Stromal cell of bone marrow (primary cell): ENCODE results near the gene NSMCE4A.
"Not testable (repeated sequence)": the region's sequence is repeated elsewhere in the genome, so short reads cannot be mapped to it uniquely, and the experiment has no call there.

Experiments used
- DNase-seq: peaks from one replicate; pipeline ENCODE4 v3.0.0-alpha.2; 2012; ENCODE audit warnings: low read depth

The NSMCE4A gene, protein sequence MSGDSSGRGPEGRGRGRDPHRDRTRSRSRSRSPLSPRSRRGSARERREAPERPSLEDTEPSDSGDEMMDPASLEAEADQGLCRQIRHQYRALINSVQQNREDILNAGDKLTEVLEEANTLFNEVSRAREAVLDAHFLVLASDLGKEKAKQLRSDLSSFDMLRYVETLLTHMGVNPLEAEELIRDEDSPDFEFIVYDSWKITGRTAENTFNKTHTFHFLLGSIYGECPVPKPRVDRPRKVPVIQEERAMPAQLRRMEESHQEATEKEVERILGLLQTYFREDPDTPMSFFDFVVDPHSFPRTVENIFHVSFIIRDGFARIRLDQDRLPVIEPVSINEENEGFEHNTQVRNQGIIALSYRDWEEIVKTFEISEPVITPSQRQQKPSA

DNA sequence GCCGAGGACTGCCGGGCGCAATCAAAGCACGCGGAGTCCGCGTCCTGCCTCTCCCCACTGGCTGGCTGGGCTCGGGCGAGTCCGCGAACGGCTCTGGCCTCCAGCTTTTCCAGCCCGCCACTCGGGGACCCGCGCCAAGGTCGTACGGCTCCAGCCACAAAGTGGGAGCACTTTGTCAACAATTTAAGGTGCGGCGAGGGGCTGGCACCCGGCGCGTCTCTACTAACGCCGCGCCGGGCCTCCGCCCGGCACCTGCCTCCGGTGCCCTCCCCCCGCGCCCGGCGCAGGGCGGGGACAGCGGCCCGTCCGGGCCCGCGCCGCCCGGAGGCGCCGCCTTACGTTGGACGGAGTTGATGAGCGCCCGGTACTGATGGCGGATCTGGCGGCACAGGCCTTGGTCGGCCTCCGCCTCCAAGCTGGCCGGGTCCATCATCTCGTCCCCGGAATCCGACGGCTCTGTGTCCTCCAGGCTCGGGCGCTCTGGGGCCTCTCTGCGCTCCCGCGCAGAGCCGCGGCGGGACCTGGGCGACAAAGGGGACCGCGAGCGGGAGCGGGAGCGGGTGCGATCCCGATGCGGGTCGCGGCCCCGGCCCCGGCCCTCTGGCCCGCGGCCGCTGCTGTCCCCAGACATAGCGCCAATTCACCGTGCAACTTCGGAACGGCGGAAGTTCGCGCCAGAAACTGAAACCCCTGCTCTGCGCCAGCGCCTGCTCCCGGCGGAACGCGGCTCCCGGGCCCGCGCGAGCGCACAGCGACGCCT, at the start of gene NSMCE4A:
NSMCE4A (minus strand) TSS at position 683 of the 760 bp plus-strand sequence; CDS start at position 631, 52 bp downstream.
- peak; percentile 47 for DNase-seq

DNA sequence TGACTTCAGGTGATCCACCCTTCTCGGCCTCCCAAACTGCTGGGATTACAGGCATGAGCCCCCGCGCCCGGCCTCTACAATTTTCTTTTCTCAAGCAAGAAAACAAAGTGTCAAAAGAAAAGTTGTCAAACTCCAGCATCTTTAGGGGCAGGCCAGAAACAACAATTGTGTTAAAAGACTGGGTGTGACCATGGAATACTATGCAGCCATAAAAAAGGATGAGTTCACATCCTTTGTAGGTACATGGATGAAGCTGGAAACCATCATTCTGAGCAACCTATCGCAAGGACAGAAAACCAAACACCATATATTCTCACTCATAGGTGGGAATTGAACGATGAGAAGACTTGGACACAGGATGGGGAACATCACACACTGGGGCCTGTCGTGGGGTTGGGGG, 48.2 kb upstream of the NSMCE4A start:
- DNase-seq, result not testable (repeated sequence)

DNA sequence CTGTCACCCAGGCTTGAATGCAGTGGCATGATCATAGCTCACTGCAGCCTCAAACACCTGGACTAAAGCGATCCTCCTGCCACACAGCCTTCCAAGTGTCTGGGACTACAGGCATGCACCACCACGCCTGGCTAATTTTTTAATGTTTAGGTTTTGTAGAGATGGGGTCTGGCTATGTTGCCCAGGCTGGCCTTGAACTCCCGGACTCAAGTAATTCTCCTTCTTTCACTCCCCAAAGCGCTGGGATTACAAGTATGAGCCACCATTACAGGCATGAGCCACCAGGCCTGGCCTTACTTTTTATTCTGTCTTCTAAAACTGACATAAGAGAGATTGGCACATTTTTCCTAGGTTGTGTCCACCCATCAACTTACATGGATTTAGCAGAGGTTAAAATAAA, 47.3 kb upstream of the NSMCE4A start:
- DNase-seq, result no peak

GRCh38 chr10:122021828-122022227, 46.8 kb upstream of the NSMCE4A start:
- DNase-seq, result no peak

DNA sequence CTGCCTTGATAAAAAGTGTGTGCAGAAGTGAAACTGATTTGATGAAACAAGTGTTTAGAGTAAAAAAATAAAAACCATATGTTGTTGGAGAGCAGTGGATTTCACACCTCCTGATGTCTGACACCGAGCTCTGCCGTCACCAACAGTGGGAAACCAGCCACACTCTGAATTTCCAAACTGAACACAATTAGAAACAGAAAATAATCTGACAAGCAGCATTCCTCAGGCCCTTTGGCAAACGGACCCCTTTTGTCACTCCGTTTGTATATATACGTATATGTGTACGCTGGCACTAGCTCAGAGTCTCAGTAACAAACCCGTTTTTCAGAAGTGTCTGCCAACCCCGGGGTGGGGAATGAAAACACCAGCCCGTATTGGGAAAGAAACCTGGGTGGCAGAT, 46.4 kb upstream of the NSMCE4A start:
- no peak for DNase-seq

- DNase-seq, result no peak
These were observed 45.2 kb upstream of the NSMCE4A start for GRCh38 chr10:122020226-122020625.

DNA sequence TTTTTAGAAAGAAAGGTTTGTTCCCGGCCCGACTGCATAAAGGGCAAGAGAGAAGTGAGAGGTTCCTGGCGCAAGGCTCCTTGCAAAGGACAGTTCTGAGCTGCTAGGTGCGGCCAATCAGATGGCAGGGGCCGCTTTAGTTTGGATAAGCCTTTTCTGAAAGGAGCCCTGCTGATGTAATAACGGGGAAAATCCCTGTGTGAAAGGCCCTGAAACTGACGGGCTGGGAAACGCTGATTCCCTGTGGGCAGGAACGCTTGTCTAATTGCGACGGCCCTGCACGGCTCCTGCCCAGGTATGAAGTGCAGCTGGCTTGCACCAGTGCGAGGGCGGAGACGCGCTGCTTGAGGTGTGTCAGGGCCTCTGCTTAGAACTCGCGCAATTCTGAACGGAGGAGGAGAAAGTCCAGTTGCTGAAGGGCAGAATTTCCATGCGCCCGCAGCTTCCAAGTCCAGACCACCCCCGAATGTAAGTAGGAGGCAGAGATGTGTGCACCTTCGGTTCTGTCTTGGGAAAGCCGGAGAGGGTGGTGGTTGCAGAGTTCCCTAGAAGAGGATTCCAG, 44.5 kb upstream of the NSMCE4A start:
- DNase-seq, result no peak

- DNase-seq, result no peak
These were observed 44.0 kb upstream of the NSMCE4A start for GRCh38 chr10:122018951-122019413.

- no peak for DNase-seq
These were observed 43.5 kb upstream of the NSMCE4A start for GRCh38 chr10:122018491-122018890.

- not testable (repeated sequence) for DNase-seq
These were observed 42.9 kb upstream of the NSMCE4A start for GRCh38 chr10:122017926-122018325.

- no peak for DNase-seq
These were observed 39.7 kb upstream of the NSMCE4A start for GRCh38 chr10:122014652-122015248.

GRCh38 chr10:122013311-122013780, 38.3 kb upstream of the NSMCE4A start:
- DNase-seq, result no peak

DNA sequence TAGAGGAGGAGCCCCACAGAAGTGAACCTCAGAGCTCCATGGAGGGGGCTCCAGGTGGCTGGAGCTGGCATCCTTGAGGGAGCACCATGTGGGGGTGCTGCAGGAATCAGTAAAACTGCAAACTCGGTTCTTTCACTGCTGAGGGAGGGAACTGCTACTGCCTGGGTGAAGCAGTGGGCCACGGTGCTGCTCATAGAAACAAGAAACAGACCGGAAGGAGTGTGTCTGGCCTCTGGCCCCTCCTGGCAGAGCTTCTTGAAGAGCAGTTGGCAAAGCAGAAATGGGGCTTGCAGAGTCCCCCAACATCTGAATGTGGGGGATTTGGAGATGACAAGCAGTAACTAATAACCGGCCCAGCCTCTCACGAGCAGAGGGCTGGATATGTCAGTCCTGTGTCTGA, 37.7 kb upstream of the NSMCE4A start:
- no peak for DNase-seq

- DNase-seq, result peak; percentile 36
These were observed 35.5 kb upstream of the NSMCE4A start for GRCh38 chr10:122010405-122011050.

GRCh38 chr10:122007415-122007814, 32.4 kb upstream of the NSMCE4A start:
- DNase-seq, result no peak

DNA sequence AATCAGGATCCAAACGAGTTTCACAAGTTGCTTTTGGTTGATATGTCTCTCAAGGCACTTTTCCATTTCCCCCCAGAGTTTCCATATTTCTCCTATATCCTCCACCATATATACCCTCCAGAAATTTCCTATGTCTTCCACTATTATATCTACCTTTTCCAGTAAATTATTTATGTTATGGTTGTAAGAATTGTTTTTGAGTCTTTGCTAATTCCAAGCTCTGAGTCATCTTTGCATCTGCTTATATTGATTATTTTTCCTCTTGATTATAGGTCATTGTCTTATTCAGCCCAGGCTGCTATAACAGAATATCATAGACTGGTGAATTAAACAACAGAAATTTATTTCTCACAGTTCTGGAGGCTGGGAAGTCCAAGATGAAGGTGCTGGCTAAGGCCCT, 26.7 kb upstream of the NSMCE4A start:
- DNase-seq, result no peak

GRCh38 chr10:121999301-121999700, 24.3 kb upstream of the NSMCE4A start:
- DNase-seq, result no peak

DNA sequence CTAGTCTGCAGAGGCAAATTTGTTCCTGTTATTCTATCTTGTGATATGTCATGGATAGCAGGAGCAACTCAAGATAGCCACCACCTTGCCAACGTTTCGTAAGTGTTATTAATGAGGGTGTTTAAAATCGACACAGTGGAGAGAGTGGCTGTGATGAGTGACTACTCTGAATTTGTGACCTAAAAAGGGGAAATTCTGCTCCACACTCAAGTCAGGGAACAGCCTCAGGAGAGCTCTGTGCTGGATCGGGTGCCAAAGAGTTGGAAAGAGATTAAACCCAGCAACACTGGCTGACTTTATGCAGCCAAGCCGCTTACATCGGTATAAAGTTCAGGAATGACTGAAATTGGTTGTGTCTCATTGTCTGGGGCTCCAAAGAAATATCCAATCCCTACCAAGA, 23.4 kb upstream of the NSMCE4A start:
- DNase-seq, result no peak

DNA sequence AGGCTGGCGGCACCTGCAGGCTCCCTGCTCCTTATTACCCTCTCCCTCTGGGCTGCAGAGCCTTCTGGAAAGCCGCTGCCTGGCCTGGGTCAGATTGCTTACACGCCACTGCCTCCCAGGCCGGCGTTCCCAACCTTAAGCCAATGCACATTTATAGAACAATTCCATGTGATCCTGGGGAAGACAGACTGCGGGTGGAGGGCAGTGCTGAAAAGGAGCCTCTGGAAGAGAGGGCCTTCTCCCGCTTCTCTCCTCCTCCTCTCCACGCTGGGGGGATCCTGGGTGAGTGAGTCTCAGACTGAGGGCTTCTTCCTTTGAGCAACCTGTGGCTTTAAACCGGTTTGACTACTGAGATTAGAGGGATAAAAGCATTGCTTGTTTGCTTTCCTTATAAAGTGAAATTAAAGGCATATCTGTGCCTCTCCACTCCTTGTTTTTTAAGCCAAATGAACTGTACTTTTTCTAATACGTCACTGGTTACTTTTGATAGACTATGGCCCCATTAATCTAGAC, 19.5 kb upstream of the NSMCE4A start:
- DNase-seq, result no peak

- not testable (repeated sequence) for DNase-seq
These were observed 16.7 kb upstream of the NSMCE4A start for GRCh38 chr10:121991727-121992126.

DNA sequence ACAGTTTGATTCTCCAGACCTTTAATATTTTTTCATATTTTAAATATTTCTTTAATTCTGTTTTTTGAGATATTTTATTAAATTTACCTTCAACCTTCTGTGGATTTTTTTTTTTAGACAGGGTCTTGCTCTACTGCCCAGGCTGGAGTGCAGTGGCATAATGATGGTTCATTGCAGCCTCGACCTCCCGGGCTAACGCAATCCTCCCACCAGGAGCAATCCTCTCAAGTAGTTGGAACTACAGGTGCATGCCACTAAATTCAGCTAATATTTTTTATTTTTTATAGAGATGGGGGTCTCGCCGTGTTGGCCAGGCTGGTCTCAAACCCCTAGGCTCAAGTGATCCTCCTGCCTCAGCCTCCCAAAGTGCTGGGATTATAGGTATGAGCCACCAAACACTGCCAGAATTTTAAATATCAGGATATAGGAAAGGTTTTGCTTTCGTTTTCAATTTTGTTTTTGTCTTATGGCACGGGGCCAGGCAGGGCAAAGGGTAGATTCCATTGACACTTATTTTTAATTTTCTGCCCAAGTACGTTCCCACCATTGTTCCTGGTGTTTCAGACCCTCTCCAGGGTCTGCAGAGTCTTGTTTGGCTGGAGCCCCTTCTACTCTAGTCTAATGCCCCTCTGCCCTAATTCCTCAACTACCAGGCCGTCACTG, 15.1 kb upstream of the NSMCE4A start:
- no peak for DNase-seq
